SK-N-MC (cell line): Measurements from ENCODE around the gene PAQR7.

Experiments used
- EZH2 ChIP-seq: fragments of 200-600 bp; sonication (generic); IDR thresholded peaks from one replicate; pipeline ENCODE4 v1.6.1; 2017; ENCODE audit warnings: antibody characterized with exemption
- FOXP2 ChIP-seq: optimal IDR thresholded peaks from 2 replicates; pipeline ENCODE3; 2011; ENCODE audit warnings: mild to moderate bottlenecking, moderate library complexity; ENCODE audit not compliant: insufficient read depth; ENCODE audit errors: extremely low read length, control extremely low read depth
- POLR2AphosphoS5 ChIP-seq: IDR thresholded peaks from 2 replicates; pipeline ENCODE4 v1.6.1; 2012; ENCODE audit warnings: mild to moderate bottlenecking, low read depth, low read length, borderline replicate concordance

- TF ChIP-seq POLR2AphosphoS5 (no peak), EZH2 (no peak), FOXP2 (no peak)
Observed at GRCh38 chr1:25862785-25863485, 12.6 kb downstream of the PAQR7 start.
